SU-DHL-6 (cell line): Measurements from ENCODE around the gene HOXB1.
"Not testable (repeated sequence)": the region's sequence is repeated elsewhere in the genome, so short reads cannot be mapped to it uniquely, and the experiment has no call there.

Source experiments
- H2AFZ ChIP-seq: fragments of 200-600 bp; sonication (generic); 2 replicates; pipeline ENCODE4 v1.6.1; 2014; ENCODE audit warnings: low read depth, mild to moderate bottlenecking, moderate library complexity, mixed read lengths, antibody characterized with exemption, low read length; ENCODE audit not compliant: severe bottlenecking
- H3F3A ChIP-seq: fragments of 200-600 bp; shearing (Covaris generic); 2 replicates; pipeline ENCODE4 v1.6.0; 2016; ENCODE audit warnings: antibody characterized with exemption, mild to moderate bottlenecking; ENCODE audit not compliant: insufficient read depth
- H3K27ac ChIP-seq: fragments of 200-600 bp; sonication (generic); 2 replicates; pipeline ENCODE4 v1.5.1; 2016; ENCODE audit warnings: low read depth, mild to moderate bottlenecking, low read length, moderate library complexity, mixed read lengths
- H3K27me3 ChIP-seq: fragments of 200-600 bp; sonication (generic), shearing (Covaris generic); 2 replicates; pipeline ENCODE4 v1.6.0; 2014; ENCODE audit warnings: mild to moderate bottlenecking, low read length
- H3K36me3 ChIP-seq: fragments of 200-600 bp; sonication (generic); 2 replicates; pipeline ENCODE4 v1.6.1; 2014; ENCODE audit warnings: mild to moderate bottlenecking, low read length, mixed read lengths
- H3K4me2 ChIP-seq: fragments of 300-600, 200-600 bp; shearing (Covaris generic), sonication (generic); 2 replicates; pipeline ENCODE4 v1.6.0; 2014; ENCODE audit warnings: low read length, low read depth, mild to moderate bottlenecking; ENCODE audit not compliant: poor library complexity, severe bottlenecking
- H3K4me3 ChIP-seq: fragments of 200-600 bp; sonication (generic); 2 replicates; pipeline ENCODE4 v1.5.1; 2014; ENCODE audit warnings: antibody characterized with exemption, low read length, mild to moderate bottlenecking, mixed read lengths; ENCODE audit not compliant: insufficient read depth, poor library complexity, severe bottlenecking
- H3K79me2 ChIP-seq: fragments of 200-600 bp; sonication (generic); 2 replicates; pipeline ENCODE4 v1.6.1; 2014; ENCODE audit warnings: mild to moderate bottlenecking, low read length, moderate library complexity; ENCODE audit not compliant: insufficient read depth
- H3K9ac ChIP-seq: fragments of 200-600 bp; sonication (generic); 2 replicates; pipeline ENCODE4 v1.7.0; 2014; ENCODE audit warnings: mild to moderate bottlenecking, low read length
- H3K9me2 ChIP-seq: fragments of 200-600 bp; sonication (generic); replicated peaks from 2 replicates; pipeline ENCODE4 v1.6.1; 2014; ENCODE audit warnings: low read length; ENCODE audit not compliant: insufficient read depth
- H3K9me3 ChIP-seq: fragments of 200-600 bp; sonication (generic); 2 replicates; pipeline ENCODE4 v1.6.1; 2014; ENCODE audit warnings: low read length, mixed read lengths; ENCODE audit not compliant: insufficient read depth
- H4K20me1 ChIP-seq: fragments of 200-600 bp; sonication (generic); 2 replicates; pipeline ENCODE4 v1.6.1; 2014; ENCODE audit warnings: low read depth, mild to moderate bottlenecking, antibody characterized with exemption, low read length, moderate library complexity, mixed read lengths
- CTCF ChIP-seq: fragments of 200-600 bp; sonication (generic); IDR thresholded peaks from one replicate; pipeline ENCODE4 v1.5.1; 2017; ENCODE audit warnings: antibody characterized with exemption, mild to moderate bottlenecking, low read length, moderate library complexity; ENCODE audit not compliant: insufficient read depth, poor library complexity, severe bottlenecking
- EZH2phosphoT487 ChIP-seq: fragments of 200-600 bp; sonication (generic), shearing (Covaris generic); conservative IDR thresholded peaks from 2 replicates; pipeline ENCODE4 v1.6.1; 2018; ENCODE audit warnings: mild to moderate bottlenecking, antibody characterized with exemption, low read length, moderate library complexity, mixed read lengths

Gene HOXB1

GRCh38 chr17:48537316-48537715 lies 6.5 kb upstream of the HOXB1 start:
- Histone ChIP-seq H3K9ac (no peak overlapping the region), H3K79me2 (no peaks in the 10 kb centered on the region), H3K27me3 (no peaks in the 10 kb centered on the region; the same call in 1 of the 2 replicates), H4K20me1 (no peaks in the 10 kb centered on the region), H2AFZ (no peak overlapping the region), H3K9me2 (no peaks in the 10 kb centered on the region), H3K9me3 (no peaks in the 10 kb centered on the region), H3K4me3 (no peak overlapping the region), H3K4me2 (no peak overlapping the region), H3F3A (no peaks in the 10 kb centered on the region), H3K36me3 (no peaks in the 10 kb centered on the region), H3K27ac (no peak overlapping the region)
- TF ChIP-seq EZH2phosphoT487 = no peak
- no peak for TF ChIP-seq CTCF

- H3F3A ChIP-seq, H3K27me3 ChIP-seq, H3K9me2 ChIP-seq, H4K20me1 ChIP-seq, H3K27ac ChIP-seq, H3K4me3 ChIP-seq, H3K9ac ChIP-seq, H3K9me3 ChIP-seq, H3K36me3 ChIP-seq, H3K4me2 ChIP-seq, H3K79me2 ChIP-seq, H2AFZ ChIP-seq: not testable (repeated sequence)
These were observed 5.2 kb upstream of the HOXB1 start for GRCh38 chr17:48535793-48536559.

- no peaks in the 10 kb centered on the region for H4K20me1 ChIP-seq
- no peak overlapping the region for H3K27ac ChIP-seq
- no peak for TF ChIP-seq CTCF
- TF ChIP-seq EZH2phosphoT487 = no peak
- no peak overlapping the region for H2AFZ ChIP-seq
- H3K4me3 ChIP-seq = no peak overlapping the region
- no peaks in the 10 kb centered on the region for H3K9me2 ChIP-seq
- H3K36me3 ChIP-seq = no peaks in the 10 kb centered on the region
- H3K79me2 ChIP-seq = no peaks in the 10 kb centered on the region
- H3K27me3 ChIP-seq = no peaks in the 10 kb centered on the region; the same call in 1 of the 2 replicates
- H3F3A ChIP-seq = no peaks in the 10 kb centered on the region
- H3K9ac ChIP-seq = no peak overlapping the region
- no peaks in the 10 kb centered on the region for H3K9me3 ChIP-seq
- no peak overlapping the region for H3K4me2 ChIP-seq
These were observed 1.4 kb upstream of the HOXB1 start for GRCh38 chr17:48532261-48532660.

GRCh38 chr17:48530208-48530886 lies 464 bp downstream of the HOXB1 start:
- Histone ChIP-seq H3K79me2 (no peaks in the 10 kb centered on the region), H3K4me2 (no peak overlapping the region), H2AFZ (no peak overlapping the region), H3K9me3 (no peaks in the 10 kb centered on the region), H3K36me3 (no peaks in the 10 kb centered on the region), H3K9ac (no peak overlapping the region), H3K9me2 (no peaks in the 10 kb centered on the region), H4K20me1 (no peaks in the 10 kb centered on the region), H3F3A (no peaks in the 10 kb centered on the region), H3K27ac (no peak overlapping the region), H3K4me3 (no peak overlapping the region), H3K27me3 (no peaks in the 10 kb centered on the region)
- TF ChIP-seq EZH2phosphoT487 = no peak
- TF ChIP-seq CTCF = no peak
